Mesothelial cell of epicardium (in vitro differentiated cells): ENCODE data around the gene HOXD10. TPM values are rescaled to one million over a fixed set of nuclear protein-coding genes. Genes with fewer than 3 reads are reported as not detected.

Source experiments
- DNase-seq, 2 experiments: peaks; one replicate each; pipeline ENCODE4 v3.0.0; 2021; ENCODE audit warnings: low spot score in 2 of 2; ENCODE audit not compliant: unreplicated experiment in 2 of 2
- H3K27ac Mint-ChIP-seq: 2 replicates; pipeline ENCODE4 v1.8.0; 2021; ENCODE audit warnings: mixed read lengths
- H3K27me3 Mint-ChIP-seq: 2 replicates; pipeline ENCODE4 v1.8.0; 2021; ENCODE audit warnings: low read depth, mixed read lengths
- H3K36me3 Mint-ChIP-seq: 2 replicates; pipeline ENCODE4 v1.8.0; 2021; ENCODE audit warnings: mixed read lengths
- H3K4me1 Mint-ChIP-seq: 2 replicates; pipeline ENCODE4 v1.8.0; 2021; ENCODE audit warnings: mixed read lengths
- H3K4me3 Mint-ChIP-seq: 2 replicates; pipeline ENCODE4 v1.8.0; 2021; ENCODE audit warnings: mild to moderate bottlenecking, moderate library complexity, mixed read lengths
- H3K9me3 Mint-ChIP-seq: 2 replicates; pipeline ENCODE4 v1.8.0; 2021; ENCODE audit warnings: mixed read lengths
- CTCF ChIP-seq: fragments of 200-600 bp; sonication (generic); IDR thresholded peaks from one replicate; pipeline ENCODE4 v1.5.0; 2021; ENCODE audit warnings: antibody characterized with exemption; ENCODE audit not compliant: unreplicated experiment
- total RNA-seq: library from RNA; stranded (reverse); gene quantifications from 3 replicates; pipeline ENCODE4 v1.2.1, GENCODE V29; 2021

Gene HOXD10
- total RNA-seq, 1 donor from 2014 or later, result 3.2 TPM

GRCh38 chr2:176106581-176107539 is 9.7 kb upstream of the HOXD10 start, which contains the start of gene HOXD11:
Gene HOXD11, plus strand, starts transcription at chr2:176107280. Its CDS starts 76 bp downstream, at chr2:176107356.
- DNase-seq, result peak in 1 of 2 experiments; percentile 48
- Mint-ChIP-seq H3K9me3 (no peaks in the 10 kb centered on the region), H3K27ac (peak within 1 kb of the TSS; percentile 29)

GRCh38 chr2:176107731-176108181 is 8.8 kb upstream of the HOXD10 start:
- no peak for DNase-seq
- H3K9me3 Mint-ChIP-seq, result no peaks in the 10 kb centered on the region
- no peak for TF ChIP-seq CTCF
- no peaks in the 10 kb centered on the region for H3K36me3 Mint-ChIP-seq
- H3K4me1 Mint-ChIP-seq, result peaks cover 21% of the 10 kb centered on the region
- peaks cover 90% of the 10 kb centered on the region for H3K27me3 Mint-ChIP-seq
- no peak overlapping the region for H3K4me3 Mint-ChIP-seq
- H3K27ac Mint-ChIP-seq, result no peak overlapping the region

More at GRCh38 chr2:176106581-176107539, 9.7 kb upstream of the HOXD10 start, which contains the start of gene HOXD11:
- Mint-ChIP-seq H3K27me3 (peaks cover 90% of the 10 kb centered on the region), H3K4me1 (peaks cover 21% of the 10 kb centered on the region), H3K4me3 (peak within 1 kb of the TSS; percentile 63), H3K36me3 (no peaks in the 10 kb centered on the region)
- TF ChIP-seq CTCF, result no peak

- no peak for TF ChIP-seq CTCF
- Mint-ChIP-seq H3K27ac (no peak overlapping the region), H3K27me3 (peaks cover 90% of the 10 kb centered on the region), H3K4me1 (peaks cover 17% of the 10 kb centered on the region), H3K9me3 (no peaks in the 10 kb centered on the region), H3K36me3 (no peaks in the 10 kb centered on the region), H3K4me3 (peak overlapping the region; percentile 25)
- no peak for DNase-seq
Measured at GRCh38 chr2:176109192-176109901, 7.2 kb upstream of the HOXD10 start.

GRCh38 chr2:176109946-176110345 is 6.6 kb upstream of the HOXD10 start:
- H3K36me3 Mint-ChIP-seq, result no peaks in the 10 kb centered on the region
- no peak overlapping the region for H3K4me3 Mint-ChIP-seq
- peaks cover 12% of the 10 kb centered on the region for H3K4me1 Mint-ChIP-seq
- TF ChIP-seq CTCF, result peak; percentile 35
- H3K27ac Mint-ChIP-seq, result no peak overlapping the region
- no peaks in the 10 kb centered on the region for H3K9me3 Mint-ChIP-seq
- H3K27me3 Mint-ChIP-seq, result peaks cover 90% of the 10 kb centered on the region
- no peak for DNase-seq

GRCh38 chr2:176110415-176111308 is 5.9 kb upstream of the HOXD10 start:
- DNase-seq, result no peak
- Mint-ChIP-seq H3K27ac (no peak overlapping the region), H3K36me3 (no peaks in the 10 kb centered on the region), H3K4me3 (no peak overlapping the region), H3K4me1 (peaks cover 10% of the 10 kb centered on the region), H3K9me3 (no peaks in the 10 kb centered on the region), H3K27me3 (peaks cover 90% of the 10 kb centered on the region)
- no peak for TF ChIP-seq CTCF
